HT1080 (cell line): ENCODE data around the gene C3. TPM values are rescaled to one million over a fixed set of nuclear protein-coding genes. Genes with fewer than 3 reads are reported as not detected.

Experiments
- total RNA-seq: library from RNA; depleted of rRNA; stranded (reverse); fragments of >200 nt; shearing (Covaris generic); gene quantifications from 2 replicates; pipeline ENCODE4 v1.2.3, GENCODE V29; 2014; rRNA removed

Gene C3
- total RNA-seq, 1 experiment from 2014 or later: 0.14 TPM

Other genes starting within 250 kb of the C3 start
- gene DENND1C, start 238.9 kb downstream of the C3 start, total RNA-seq: 0.06 TPM in 1 of 2 replicates, not detected in the other
- 0.60 and 1.9 TPM in 2 replicates for gene TUBB4A, start 218.3 kb downstream of the C3 start, total RNA-seq
- 35.7 and 45.9 TPM in 2 replicates for gene TNFSF9, start 189.6 kb downstream of the C3 start, total RNA-seq
- gene CD70, start 129.5 kb downstream of the C3 start, total RNA-seq: 136 and 156 TPM in 2 replicates
- gene TNFSF14, start 50.5 kb downstream of the C3 start, total RNA-seq: not detected in 2 replicates
- 23.5 and 25.5 TPM in 2 replicates for gene GPR108, start 16.9 kb upstream of the C3 start, total RNA-seq
- gene TRIP10, start 19.0 kb upstream of the C3 start, total RNA-seq: 34.1 and 38.7 TPM in 2 replicates
- gene SH2D3A, start 46.8 kb upstream of the C3 start, total RNA-seq: 0.18 and 0.43 TPM in 2 replicates
- not detected in 2 replicates for gene VAV1, start 52.1 kb upstream of the C3 start, total RNA-seq
- 0.20 and 0.26 TPM in 2 replicates for gene ADGRE1, start 166.9 kb upstream of the C3 start, total RNA-seq